Colon (tissue), 2 donors: ENCODE results near the gene XAF1.
"Not testable (repeated sequence)": the region's sequence is repeated elsewhere in the genome, so short reads cannot be mapped to it uniquely, and the experiment has no call there.

ENCODE experiments used
- FAIRE-seq: peaks from 2 replicates; lab custom pipeline; 2012; peaks lifted over from hg19 to GRCh38; lab: Jason Lieb, UNC
- donor health status: control.
- donor health status: control.

XAF1 gene

GRCh38 chr17:6755731-6756184 lies at the start of gene XAF1:
Gene XAF1 (plus strand): TSS chr17:6756046. CDS start chr17:6756079, 33 bp downstream.
- no peak for FAIRE-seq

- FAIRE-seq, result no peak
Observed at GRCh38 chr17:6706499-6706898, 49.3 kb upstream of the XAF1 start.

GRCh38 chr17:6706996-6707395 lies 48.9 kb upstream of the XAF1 start:
- FAIRE-seq, result no peak

GRCh38 chr17:6708357-6708961 lies 47.4 kb upstream of the XAF1 start:
- no peak for FAIRE-seq

- FAIRE-seq, result no peak
Observed at GRCh38 chr17:6710317-6710716, 45.5 kb upstream of the XAF1 start.

GRCh38 chr17:6711081-6711674 lies 44.7 kb upstream of the XAF1 start:
- no peak for FAIRE-seq

- FAIRE-seq, result no peak
Observed at GRCh38 chr17:6711681-6712057, 44.2 kb upstream of the XAF1 start.

GRCh38 chr17:6712058-6712853 lies 43.6 kb upstream of the XAF1 start:
- FAIRE-seq, result no peak

- FAIRE-seq, result no peak
Observed at GRCh38 chr17:6712854-6713129, 43.1 kb upstream of the XAF1 start.

GRCh38 chr17:6713130-6713917 lies 42.5 kb upstream of the XAF1 start, which contains the start of gene SLC13A5:
Gene SLC13A5 (minus strand): TSS chr17:6713369. CDS start chr17:6713333, 36 bp downstream.
- FAIRE-seq, result no peak

GRCh38 chr17:6713918-6714271 lies 42.0 kb upstream of the XAF1 start:
- FAIRE-seq, result no peak

GRCh38 chr17:6714315-6714874 lies 41.5 kb upstream of the XAF1 start:
- no peak for FAIRE-seq

- FAIRE-seq, result no peak
Observed at GRCh38 chr17:6716736-6717135, 39.1 kb upstream of the XAF1 start.

GRCh38 chr17:6721744-6722143 lies 34.1 kb upstream of the XAF1 start:
- no peak for FAIRE-seq

- no peak for FAIRE-seq
Observed at GRCh38 chr17:6724009-6724408, 31.8 kb upstream of the XAF1 start.

- FAIRE-seq, result no peak
Observed at GRCh38 chr17:6729531-6729930, 26.3 kb upstream of the XAF1 start.

- FAIRE-seq, result not testable (repeated sequence)
Observed at GRCh38 chr17:6746665-6747064, 9.2 kb upstream of the XAF1 start.

- no peak for FAIRE-seq
Observed at GRCh38 chr17:6748617-6749016, 7.2 kb upstream of the XAF1 start.

GRCh38 chr17:6749519-6749918 lies 6.3 kb upstream of the XAF1 start:
- FAIRE-seq, result no peak

- no peak for FAIRE-seq
Observed at GRCh38 chr17:6752068-6752909, 3.6 kb upstream of the XAF1 start.

- no peak for FAIRE-seq
Observed at GRCh38 chr17:6753006-6753445, 2.8 kb upstream of the XAF1 start.
